HUES6 (cell line): ENCODE measurements around the gene RIC1.
"Not testable (repeated sequence)": the region's sequence is repeated elsewhere in the genome, so short reads cannot be mapped to it uniquely, and the experiment has no call there.

ENCODE experiments used
- H3K27ac ChIP-seq: 2 replicates; pipeline ENCODE4 v1.7.0; 2013; ENCODE audit warnings: low read depth, mild to moderate bottlenecking, low read length, inconsistent platforms
- H3K27me3 ChIP-seq: 2 replicates; pipeline ENCODE4 v1.6.1; 2013; ENCODE audit warnings: low read length; ENCODE audit not compliant: control insufficient read depth, insufficient read depth
- H3K36me3 ChIP-seq: 2 replicates; pipeline ENCODE4 v1.6.1; 2013; ENCODE audit warnings: low read length; ENCODE audit not compliant: control insufficient read depth, insufficient read depth
- H3K4me1 ChIP-seq: 2 replicates; pipeline ENCODE4 v1.6.1; 2013; ENCODE audit warnings: low read length; ENCODE audit not compliant: control insufficient read depth, insufficient read depth
- H3K4me3 ChIP-seq: 2 replicates; pipeline ENCODE4 v1.5.1; 2013; ENCODE audit warnings: low read depth, low read length
- H3K9ac ChIP-seq: one replicate; pipeline ENCODE4 v1.6.1; 2013; ENCODE audit warnings: mild to moderate bottlenecking, low read length
- H3K9me3 ChIP-seq: 2 replicates; pipeline ENCODE4 v1.6.1; 2013; ENCODE audit warnings: low read depth, low read length; ENCODE audit not compliant: control insufficient read depth, insufficient read depth

RIC1 gene

GRCh38 chr9:5722679-5723078, 93.8 kb downstream of the RIC1 start:
- peaks cover 28% of the 10 kb centered on the region for H3K36me3 ChIP-seq
- not testable (repeated sequence) for H3K27me3 ChIP-seq, H3K27ac ChIP-seq, H3K9me3 ChIP-seq, H3K4me1 ChIP-seq, H3K4me3 ChIP-seq, H3K9ac ChIP-seq

GRCh38 chr9:5735072-5735471, 106.2 kb downstream of the RIC1 start:
- H3K9ac ChIP-seq = no peak overlapping the region
- peaks cover 6% of the 10 kb centered on the region for H3K36me3 ChIP-seq
- H3K9me3 ChIP-seq = no peaks in the 10 kb centered on the region
- H3K27me3 ChIP-seq = no peaks in the 10 kb centered on the region
- H3K4me3 ChIP-seq = no peak overlapping the region
- H3K4me1 ChIP-seq = no peaks in the 10 kb centered on the region
- no peak overlapping the region for H3K27ac ChIP-seq

- no peaks in the 10 kb centered on the region for H3K27me3 ChIP-seq
- no peaks in the 10 kb centered on the region for H3K4me1 ChIP-seq
- H3K4me3 ChIP-seq = no peak overlapping the region
- no peak overlapping the region for H3K27ac ChIP-seq
- H3K36me3 ChIP-seq = peaks cover 6% of the 10 kb centered on the region
- H3K9me3 ChIP-seq = no peaks in the 10 kb centered on the region
- H3K9ac ChIP-seq = no peak overlapping the region
Observed at GRCh38 chr9:5736563-5737346, 107.8 kb downstream of the RIC1 start.

- Histone ChIP-seq H3K9me3 (no peaks in the 10 kb centered on the region), H3K4me3 (no peak overlapping the region), H3K36me3 (peaks cover 37% of the 10 kb centered on the region), H3K9ac (no peak overlapping the region), H3K27me3 (no peaks in the 10 kb centered on the region), H3K4me1 (no peaks in the 10 kb centered on the region), H3K27ac (no peak overlapping the region)
Observed at GRCh38 chr9:5743109-5743508, 114.2 kb downstream of the RIC1 start.

GRCh38 chr9:5748438-5748837, 119.5 kb downstream of the RIC1 start:
- no peak overlapping the region for H3K27ac ChIP-seq
- no peak overlapping the region for H3K4me3 ChIP-seq
- no peaks in the 10 kb centered on the region for H3K4me1 ChIP-seq
- no peaks in the 10 kb centered on the region for H3K27me3 ChIP-seq
- H3K9me3 ChIP-seq = no peaks in the 10 kb centered on the region
- H3K9ac ChIP-seq = no peak overlapping the region
- peaks cover 41% of the 10 kb centered on the region for H3K36me3 ChIP-seq

GRCh38 chr9:5749306-5749705, 120.4 kb downstream of the RIC1 start:
- Histone ChIP-seq H3K4me1 (no peaks in the 10 kb centered on the region), H3K27me3 (no peaks in the 10 kb centered on the region), H3K4me3 (no peak overlapping the region), H3K9me3 (no peaks in the 10 kb centered on the region), H3K27ac (no peak overlapping the region), H3K9ac (no peak overlapping the region), H3K36me3 (peaks cover 35% of the 10 kb centered on the region)

GRCh38 chr9:5750569-5750968, 121.7 kb downstream of the RIC1 start:
- no peaks in the 10 kb centered on the region for H3K27me3 ChIP-seq
- peaks cover 35% of the 10 kb centered on the region for H3K36me3 ChIP-seq
- H3K9ac ChIP-seq = no peak overlapping the region
- H3K27ac ChIP-seq = no peak overlapping the region
- H3K4me3 ChIP-seq = no peak overlapping the region
- H3K4me1 ChIP-seq = no peaks in the 10 kb centered on the region
- H3K9me3 ChIP-seq = no peaks in the 10 kb centered on the region

GRCh38 chr9:5756633-5757032, 127.7 kb downstream of the RIC1 start:
- H3K9me3 ChIP-seq = no peaks in the 10 kb centered on the region
- no peak overlapping the region for H3K27ac ChIP-seq
- H3K4me1 ChIP-seq = peaks cover 4% of the 10 kb centered on the region
- peaks cover 24% of the 10 kb centered on the region for H3K36me3 ChIP-seq
- no peak overlapping the region for H3K9ac ChIP-seq
- H3K4me3 ChIP-seq = no peak overlapping the region
- no peaks in the 10 kb centered on the region for H3K27me3 ChIP-seq

GRCh38 chr9:5760338-5760737, 131.4 kb downstream of the RIC1 start:
- H3K36me3 ChIP-seq = peaks cover 58% of the 10 kb centered on the region
- no peak overlapping the region for H3K4me3 ChIP-seq
- H3K4me1 ChIP-seq = peaks cover 4% of the 10 kb centered on the region
- no peak overlapping the region for H3K27ac ChIP-seq
- H3K27me3 ChIP-seq = no peaks in the 10 kb centered on the region
- no peaks in the 10 kb centered on the region for H3K9me3 ChIP-seq
- H3K9ac ChIP-seq = no peak overlapping the region

- H3K4me1 ChIP-seq = peaks cover 4% of the 10 kb centered on the region
- H3K4me3 ChIP-seq = no peak overlapping the region
- H3K27ac ChIP-seq = no peak overlapping the region
- H3K9me3 ChIP-seq = no peaks in the 10 kb centered on the region
- H3K36me3 ChIP-seq = peaks cover 65% of the 10 kb centered on the region
- no peaks in the 10 kb centered on the region for H3K27me3 ChIP-seq
- H3K9ac ChIP-seq = no peak overlapping the region
Observed at GRCh38 chr9:5762421-5762820, 133.5 kb downstream of the RIC1 start.

GRCh38 chr9:5764130-5764868, 135.4 kb downstream of the RIC1 start:
- no peak overlapping the region for H3K9ac ChIP-seq
- H3K27ac ChIP-seq = no peak overlapping the region
- no peaks in the 10 kb centered on the region for H3K9me3 ChIP-seq
- peaks cover under 1% of the 10 kb centered on the region; the same call in 1 of the 2 replicates for H3K4me1 ChIP-seq
- H3K36me3 ChIP-seq = peaks cover 72% of the 10 kb centered on the region
- no peaks in the 10 kb centered on the region for H3K27me3 ChIP-seq
- no peak overlapping the region for H3K4me3 ChIP-seq
